Islet precursor cell (in vitro differentiated cells): Measurements from ENCODE around the gene TRIM26.
"Not testable (repeated sequence)": the region's sequence is repeated elsewhere in the genome, so short reads cannot be mapped to it uniquely, and the experiment has no call there.

Experiments
- DNase-seq: peaks from one replicate; pipeline ENCODE4 v3.0.0-alpha.2; 2018

The TRIM26 gene

GRCh38 chr6:30169658-30170614 is 43.3 kb downstream of the TRIM26 start:
- peak; percentile 54 for DNase-seq

- peak; percentile 15 for DNase-seq
Measured at GRCh38 chr6:30168741-30169140, 44.5 kb downstream of the TRIM26 start.

GRCh38 chr6:30167101-30167500 is 46.1 kb downstream of the TRIM26 start:
- DNase-seq, result peak; percentile 3

GRCh38 chr6:30165238-30165637 is 48.0 kb downstream of the TRIM26 start:
- DNase-seq, result not testable (repeated sequence)

- no peak for DNase-seq
Measured at GRCh38 chr6:30164714-30165113, 48.5 kb downstream of the TRIM26 start.

GRCh38 chr6:30163918-30164654 is 49.1 kb downstream of the TRIM26 start:
- DNase-seq, result no peak

GRCh38 chr6:30163090-30163917 is 49.9 kb downstream of the TRIM26 start, which contains the start of gene TRIM15:
TSS of gene TRIM15 (plus strand) at chr6:30163546. CDS start at chr6:30163685, 139 bp downstream.
- DNase-seq, result peak; percentile 38

- DNase-seq, result peak; percentile 17
Measured at GRCh38 chr6:30162265-30163089, 50.7 kb downstream of the TRIM26 start.

GRCh38 chr6:30160785-30161531 is 52.2 kb downstream of the TRIM26 start, which contains the start of gene TRIM10:
TSS of gene TRIM10 (minus strand) at chr6:30161211. CDS start at chr6:30160858, 353 bp downstream.
- peak; percentile 29 for DNase-seq

GRCh38 chr6:30160008-30160784 is 53.0 kb downstream of the TRIM26 start:
- peak; percentile 43 for DNase-seq

GRCh38 chr6:30158475-30159040 is 54.6 kb downstream of the TRIM26 start:
- DNase-seq, result peak; percentile 12

- DNase-seq, result no peak
Measured at GRCh38 chr6:30157999-30158398, 55.2 kb downstream of the TRIM26 start.

- no peak for DNase-seq
Measured at GRCh38 chr6:30157581-30157980, 55.6 kb downstream of the TRIM26 start.

- DNase-seq, result peak; percentile 19
Measured at GRCh38 chr6:30156774-30157173, 56.4 kb downstream of the TRIM26 start.

GRCh38 chr6:30156262-30156599 is 57.0 kb downstream of the TRIM26 start:
- DNase-seq, result no peak

GRCh38 chr6:30155520-30156261 is 57.5 kb downstream of the TRIM26 start:
- peak; percentile 22 for DNase-seq

- peak; percentile 55 for DNase-seq
Measured at GRCh38 chr6:30154709-30155519, 58.3 kb downstream of the TRIM26 start.

GRCh38 chr6:30154061-30154460 is 59.1 kb downstream of the TRIM26 start:
- peak; percentile 35 for DNase-seq
